ENCODE results near the gene NTN1.

NTN1 gene

DNA sequence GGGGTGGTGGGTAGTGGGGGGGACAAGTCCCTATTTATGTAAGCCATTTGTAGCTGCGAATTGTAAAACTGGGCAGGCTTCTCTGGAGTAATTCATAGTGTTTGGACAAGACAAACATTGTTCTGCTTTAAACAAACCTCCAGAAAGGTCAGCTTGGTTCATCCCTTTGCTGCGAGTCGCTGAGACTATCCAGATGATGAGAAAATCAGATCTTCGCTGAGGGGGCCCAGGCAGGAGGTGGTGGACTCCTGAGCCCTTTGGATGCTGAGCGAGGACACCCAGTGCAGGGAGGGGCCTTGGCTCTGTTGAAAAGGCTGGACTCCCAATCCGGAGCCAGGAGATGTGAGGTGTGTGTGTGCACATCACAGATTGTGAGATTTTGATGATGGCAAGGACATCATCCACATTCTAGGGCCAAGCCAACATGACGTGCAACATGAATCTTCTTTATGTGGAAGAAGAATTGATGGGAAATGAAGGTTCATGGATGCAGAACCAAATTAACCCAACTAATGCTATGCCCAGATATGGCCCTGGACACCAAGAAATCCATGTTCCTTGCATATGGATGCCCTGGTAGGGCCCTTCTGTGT, 15.0 kb upstream of the NTN1 start:
- DNase-seq, result no peak

DNA sequence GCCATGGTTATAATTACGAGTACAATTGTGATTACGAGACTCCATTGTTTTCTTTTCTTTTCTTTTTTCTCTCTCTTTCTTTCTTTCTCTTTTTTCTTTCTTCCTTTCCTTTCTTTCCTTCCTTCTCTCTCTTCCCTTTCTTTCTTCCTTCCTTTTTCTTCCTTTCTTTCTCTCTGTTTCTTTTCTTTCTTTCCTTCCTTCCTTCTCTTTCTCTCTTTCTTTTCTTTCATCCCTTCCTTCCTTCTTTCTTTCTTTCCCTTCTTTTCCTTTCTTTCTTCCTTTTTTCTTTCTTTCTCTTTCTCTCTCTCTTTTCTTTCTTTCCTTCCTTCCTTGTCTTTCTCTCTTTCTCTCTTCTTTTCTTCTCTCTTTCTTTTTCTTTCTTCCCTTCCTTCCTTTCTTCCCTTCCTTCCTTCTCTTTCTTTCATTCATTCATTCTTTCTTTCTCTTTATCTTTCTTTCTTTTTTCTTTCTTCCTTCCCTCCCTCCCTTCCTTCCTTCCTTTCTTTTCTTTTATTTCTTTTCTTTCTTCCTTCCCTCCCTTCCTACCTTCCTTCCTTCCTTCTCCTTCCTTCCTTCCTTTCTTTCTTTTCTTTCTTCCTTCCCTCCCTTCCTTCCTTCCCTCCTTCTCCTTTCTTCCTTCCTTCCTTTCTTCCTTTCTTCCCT, 14.1 kb upstream of the NTN1 start:
- DNase-seq, result no peak

DNA sequence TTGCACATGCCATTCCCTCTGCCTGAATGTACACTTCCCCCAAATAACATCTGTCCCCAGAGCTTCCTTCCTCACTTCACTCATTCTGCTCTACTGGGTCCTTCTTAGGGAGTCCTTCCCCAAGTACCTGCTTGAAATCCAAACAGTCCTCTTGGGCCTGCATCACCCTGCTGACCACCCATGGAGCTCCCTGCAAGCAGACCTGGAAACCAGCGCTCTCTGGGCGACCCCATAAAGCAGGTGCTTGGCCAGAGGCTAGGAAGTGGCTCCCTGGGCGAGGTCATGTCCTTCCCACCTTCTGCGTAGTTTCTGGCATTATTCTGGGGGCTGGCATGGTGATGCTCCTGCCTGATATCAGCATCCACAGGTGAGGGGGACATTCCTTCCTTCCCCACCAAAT, 12.2 kb upstream of the NTN1 start:
- no peak for DNase-seq

DNA sequence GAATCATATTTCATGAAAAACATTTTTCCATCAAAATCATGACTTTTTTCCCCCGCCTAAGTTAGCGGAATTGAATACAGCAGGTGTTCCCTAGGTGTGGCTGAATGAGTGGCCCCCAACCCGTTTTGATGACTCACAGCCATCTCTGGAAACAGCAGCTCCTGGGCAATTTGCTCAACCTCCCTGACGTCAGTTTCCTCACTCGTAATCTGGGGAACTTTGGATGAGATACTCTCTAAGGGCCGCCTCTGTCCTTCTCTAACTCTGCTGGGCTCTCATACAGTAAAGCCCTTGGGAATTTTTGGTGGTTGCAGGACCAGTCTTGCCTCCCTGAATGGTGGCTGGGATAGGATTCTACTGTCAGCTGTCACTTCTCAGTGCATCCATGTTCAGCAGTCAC, 11.6 kb upstream of the NTN1 start:
- no peak for DNase-seq

DNA sequence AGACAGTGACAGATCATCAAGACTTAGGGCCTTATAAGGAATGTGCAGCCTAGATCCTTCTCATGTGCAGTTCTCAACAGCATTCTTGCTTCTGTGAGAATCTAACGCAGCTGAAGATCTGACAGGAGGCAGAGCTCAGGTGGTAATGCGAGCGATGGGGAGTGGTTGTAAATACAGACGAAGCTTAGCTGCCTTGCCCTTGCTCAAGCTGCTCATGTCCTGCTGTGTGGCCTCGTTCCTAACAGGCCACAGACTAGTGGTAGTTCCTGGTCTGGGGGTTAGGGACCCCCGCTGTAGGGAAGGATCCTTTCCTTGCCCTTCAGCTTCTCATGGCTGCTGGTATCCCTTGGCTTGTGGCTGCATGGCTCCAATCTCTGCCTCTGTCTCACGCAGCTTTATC, 10.3 kb upstream of the NTN1 start:
- no peak for DNase-seq

DNA sequence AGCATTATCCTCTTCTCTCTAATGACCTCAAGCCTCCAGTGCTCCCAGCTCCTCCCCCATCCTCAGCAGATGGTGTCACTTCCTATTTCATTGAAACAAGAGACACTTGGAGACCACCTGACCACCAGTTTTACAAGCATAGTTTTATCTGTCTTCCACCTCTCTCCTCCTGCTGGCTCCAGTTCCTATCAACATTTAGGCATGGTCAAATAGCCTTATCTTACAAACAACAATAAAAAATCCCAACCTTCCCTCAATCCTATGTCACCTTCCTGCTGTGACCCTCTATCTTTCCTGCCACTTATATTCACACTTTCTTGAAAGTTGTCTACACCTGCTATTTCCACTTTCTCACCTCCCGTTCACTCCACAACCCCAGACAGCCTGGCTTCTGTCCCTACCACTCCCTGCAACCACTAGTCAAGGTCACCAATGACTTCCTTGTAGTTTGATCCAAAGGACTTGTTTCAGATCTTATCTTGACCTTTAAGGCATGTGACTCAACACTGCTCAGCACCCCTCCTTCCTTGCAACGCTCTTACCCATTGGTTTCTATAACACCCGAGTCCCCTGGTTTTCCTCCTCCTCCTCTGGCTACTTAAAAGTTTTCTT, 4.3 kb upstream of the NTN1 start:
- no peak for DNase-seq

DNA sequence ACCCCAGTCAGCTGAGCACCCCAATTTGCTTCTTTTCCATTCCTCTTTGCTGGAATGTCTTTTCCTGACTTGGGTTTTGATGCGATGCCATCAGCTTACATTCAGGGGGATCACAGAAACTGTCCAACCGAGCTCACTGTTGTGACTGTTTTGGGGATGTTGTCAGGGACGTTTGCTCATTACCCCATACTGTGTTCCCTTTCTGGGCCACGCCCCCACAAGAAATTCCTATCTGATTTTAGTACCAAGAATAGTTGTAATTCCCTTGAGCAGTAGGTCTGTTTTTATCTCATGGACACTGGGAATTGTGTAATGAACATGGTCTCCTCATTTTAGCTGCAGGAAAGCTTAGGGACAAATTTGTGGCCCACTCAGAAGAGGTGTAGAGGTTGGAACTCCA, 2.6 kb upstream of the NTN1 start:
- DNase-seq, result no peak

DNA sequence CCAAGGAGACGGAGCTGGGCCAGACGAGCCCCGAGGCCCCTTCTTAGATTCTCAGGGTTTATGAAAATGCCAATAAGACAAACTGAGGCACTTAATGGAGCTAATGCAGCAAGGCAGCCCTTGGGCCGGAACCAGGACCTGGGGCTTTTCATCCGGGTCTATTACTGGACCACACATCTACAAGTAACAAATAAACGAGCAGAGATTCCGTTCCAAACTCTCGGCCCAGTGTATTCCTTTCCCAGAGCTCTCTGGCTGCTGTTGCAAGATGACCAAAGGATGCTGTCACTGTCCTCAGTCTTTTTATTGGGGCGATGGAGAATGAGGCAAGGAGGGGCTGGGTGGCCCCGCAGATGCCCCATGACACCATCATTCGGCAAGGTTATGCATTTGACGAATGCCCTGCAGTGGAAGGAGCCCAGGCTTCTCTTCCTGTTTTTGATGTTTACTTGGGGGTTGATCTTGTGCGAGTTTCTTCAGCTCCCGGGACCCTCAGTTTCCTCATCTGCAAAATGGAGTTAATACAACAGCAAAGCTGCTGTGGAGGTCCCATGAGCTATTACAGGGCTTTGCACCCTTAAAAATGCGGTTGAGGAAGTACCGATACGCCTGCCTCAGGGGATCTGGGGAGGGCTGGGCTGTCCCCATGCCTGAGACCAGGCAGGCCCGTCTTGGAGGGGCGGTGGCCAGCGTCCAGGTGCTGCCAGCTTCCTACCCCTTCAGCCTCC, 1.1 kb upstream of the NTN1 start:
- DNase-seq, result no peak

DNA sequence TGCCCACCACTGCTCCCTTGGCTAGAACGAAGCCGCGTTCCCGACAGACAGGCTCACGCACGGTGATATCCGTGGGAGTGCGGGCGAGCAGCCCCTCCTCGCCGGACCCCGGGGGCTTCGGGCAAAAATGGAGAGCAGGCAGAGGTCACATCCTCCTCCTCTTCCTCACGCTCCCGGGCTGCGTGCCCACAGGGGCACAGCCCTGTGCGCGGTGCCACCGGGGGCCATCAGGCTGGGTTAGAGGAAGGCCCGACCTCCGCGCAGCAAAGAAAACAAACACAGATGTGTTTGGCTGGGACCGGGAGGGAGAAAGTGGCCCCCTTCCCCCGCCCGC, 519 bp upstream of the NTN1 start:
- DNase-seq, result no peak

DNA sequence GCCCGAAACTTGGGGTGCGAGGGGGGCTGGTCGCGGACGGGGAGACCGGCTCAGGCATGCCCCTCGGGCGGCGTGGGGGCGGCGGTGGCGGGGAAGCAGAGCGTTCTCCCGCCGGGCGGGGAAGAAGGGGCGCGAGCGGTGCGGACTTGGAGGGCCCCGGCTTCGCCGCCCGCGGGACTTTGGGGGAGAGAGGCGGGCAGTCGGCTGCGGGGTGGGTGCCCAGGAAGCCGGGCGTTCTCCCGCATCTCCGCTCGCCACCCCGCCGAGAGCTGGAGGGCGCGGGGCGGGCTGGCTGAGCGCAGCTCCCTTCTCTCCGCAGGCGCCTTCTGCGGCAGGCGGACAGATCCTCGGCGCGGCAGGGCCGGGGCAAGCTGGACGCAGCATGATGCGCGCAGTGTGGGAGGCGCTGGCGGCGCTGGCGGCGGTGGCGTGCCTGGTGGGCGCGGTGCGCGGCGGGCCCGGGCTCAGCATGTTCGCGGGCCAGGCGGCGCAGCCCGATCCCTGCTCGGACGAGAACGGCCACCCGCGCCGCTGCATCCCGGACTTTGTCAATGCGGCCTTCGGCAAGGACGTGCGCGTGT, 772 bp downstream of the NTN1 start:
- DNase-seq, result no peak

DNA sequence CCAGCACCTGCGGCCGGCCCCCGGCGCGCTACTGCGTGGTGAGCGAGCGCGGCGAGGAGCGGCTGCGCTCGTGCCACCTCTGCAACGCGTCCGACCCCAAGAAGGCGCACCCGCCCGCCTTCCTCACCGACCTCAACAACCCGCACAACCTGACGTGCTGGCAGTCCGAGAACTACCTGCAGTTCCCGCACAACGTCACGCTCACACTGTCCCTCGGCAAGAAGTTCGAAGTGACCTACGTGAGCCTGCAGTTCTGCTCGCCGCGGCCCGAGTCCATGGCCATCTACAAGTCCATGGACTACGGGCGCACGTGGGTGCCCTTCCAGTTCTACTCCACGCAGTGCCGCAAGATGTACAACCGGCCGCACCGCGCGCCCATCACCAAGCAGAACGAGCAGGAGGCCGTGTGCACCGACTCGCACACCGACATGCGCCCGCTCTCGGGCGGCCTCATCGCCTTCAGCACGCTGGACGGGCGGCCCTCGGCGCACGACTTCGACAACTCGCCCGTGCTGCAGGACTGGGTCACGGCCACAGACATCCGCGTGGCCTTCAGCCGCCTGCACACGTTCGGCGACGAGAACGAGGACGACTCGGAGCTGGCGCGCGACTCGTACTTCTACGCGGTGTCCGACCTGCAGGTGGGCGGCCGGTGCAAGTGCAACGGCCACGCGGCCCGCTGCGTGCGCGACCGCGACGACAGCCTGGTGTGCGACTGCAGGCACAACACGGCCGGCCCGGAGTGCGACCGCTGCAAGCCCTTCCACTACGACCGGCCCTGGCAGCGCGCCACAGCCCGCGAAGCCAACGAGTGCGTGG, 1.5 kb downstream of the NTN1 start:
- no peak for DNase-seq

DNA sequence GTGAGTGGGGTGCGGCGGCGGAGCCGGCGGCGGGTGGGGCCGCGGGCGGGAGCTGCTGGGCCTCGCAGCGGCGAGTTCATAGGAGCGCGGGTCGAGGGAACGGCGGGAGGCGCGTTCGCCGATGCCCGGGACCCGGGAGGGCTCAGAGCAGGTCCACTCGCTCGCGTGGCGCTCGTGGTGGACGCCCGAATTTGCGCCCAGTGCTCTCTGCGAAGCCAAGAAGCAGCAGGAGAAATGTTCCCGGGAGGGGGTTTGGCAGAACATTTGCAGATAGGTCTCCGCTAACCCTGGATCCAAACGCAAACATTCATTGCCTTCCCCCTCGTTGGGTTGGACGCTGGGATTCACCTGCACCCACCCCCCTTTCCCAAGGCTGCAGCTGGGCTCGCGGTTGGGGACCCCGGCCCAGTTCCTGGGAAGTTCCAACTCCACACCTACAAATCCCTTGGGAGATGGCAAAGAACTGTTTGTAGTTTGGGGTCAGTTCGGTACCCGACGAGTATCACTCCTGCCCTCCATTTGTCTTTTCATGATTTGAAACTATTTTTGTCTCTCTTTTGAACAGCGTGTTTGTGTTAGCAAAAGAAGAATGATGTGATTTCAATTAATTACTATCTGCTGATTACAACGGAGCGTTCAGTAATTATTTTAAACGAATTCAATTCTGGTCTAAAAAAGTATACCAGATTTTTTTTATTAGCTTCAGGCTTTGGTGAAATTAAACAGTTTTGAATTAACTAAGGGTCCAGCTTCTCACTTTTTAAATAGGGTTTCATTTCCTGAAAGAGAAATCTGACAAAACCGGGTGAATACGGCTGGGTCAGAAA, 2.3 kb downstream of the NTN1 start:
- no peak for DNase-seq

DNA sequence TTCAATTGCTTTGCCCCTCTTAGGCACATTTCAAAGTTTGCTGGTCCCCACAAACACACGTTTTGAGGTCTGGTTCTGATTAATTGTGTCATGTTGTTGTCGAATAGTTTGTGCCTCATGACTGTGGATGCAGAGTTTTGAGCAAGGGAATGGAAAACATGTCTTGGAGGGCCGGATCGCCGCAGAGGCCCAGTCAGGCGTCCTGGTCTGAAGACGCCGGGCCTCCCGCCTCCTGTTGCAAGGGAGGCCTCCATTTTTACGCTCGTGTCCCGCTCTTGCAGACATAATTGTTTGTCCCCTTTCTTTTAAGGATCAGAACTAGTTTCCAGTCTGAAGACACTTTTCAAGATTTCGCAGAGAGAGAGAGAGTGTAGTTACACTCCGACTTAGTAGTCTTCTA, 3.2 kb downstream of the NTN1 start:
- DNase-seq, result no peak

DNA sequence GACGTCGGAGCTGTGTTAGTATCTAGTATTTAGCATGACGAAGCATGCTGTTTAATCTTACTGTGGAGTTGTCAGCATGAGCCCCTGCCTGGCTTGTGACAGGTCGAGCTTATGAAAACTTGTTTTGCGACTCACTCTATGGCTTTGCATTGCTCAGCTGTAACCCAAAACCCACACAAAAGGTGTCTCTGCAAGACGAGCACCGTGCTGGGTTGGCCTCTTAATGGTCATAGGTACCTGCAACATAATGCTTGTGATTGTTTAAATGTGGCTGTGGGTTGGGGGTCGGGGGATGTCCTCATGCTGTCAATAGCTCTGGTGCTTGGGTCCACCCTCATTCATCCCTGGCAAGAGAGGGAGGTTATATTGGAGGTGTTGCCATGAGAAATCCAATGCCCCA, 5.4 kb downstream of the NTN1 start:
- DNase-seq, result no peak

DNA sequence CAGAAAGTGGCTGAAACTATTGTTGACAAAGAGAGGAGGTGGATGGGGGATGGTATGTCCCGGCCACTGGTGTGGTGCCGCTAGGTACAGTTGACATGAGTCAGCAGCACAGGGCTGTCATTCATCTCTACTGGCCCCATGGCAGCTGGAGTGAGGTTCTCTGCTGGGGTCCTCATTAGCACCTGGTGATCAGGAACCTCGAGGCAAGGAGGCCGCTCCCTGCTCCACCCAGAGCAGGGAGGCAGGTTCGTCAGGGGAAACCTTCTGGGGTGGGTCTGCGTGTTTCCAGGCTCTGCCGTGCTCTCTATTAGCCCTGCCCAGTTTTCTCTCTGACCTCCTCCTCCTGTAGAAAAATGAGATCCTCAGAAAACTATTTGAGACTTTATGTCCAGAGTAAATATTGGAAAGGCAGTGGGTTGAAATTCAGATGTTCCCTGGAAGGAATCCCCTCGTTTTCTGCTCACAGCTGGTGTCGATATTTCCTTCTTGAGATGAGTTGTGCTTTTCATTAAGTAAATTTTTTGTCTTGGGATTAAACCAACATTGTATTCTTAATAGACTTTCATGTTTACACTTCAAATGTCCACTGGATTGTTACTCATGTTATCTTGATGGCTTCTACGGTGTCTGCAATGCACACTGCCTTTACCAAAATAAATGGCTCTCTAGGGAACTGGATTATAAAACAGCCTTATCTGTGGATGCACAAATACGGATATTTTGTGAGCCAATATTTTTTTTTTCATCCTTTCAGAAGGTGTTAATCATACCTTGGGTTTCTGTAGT, 7.1 kb downstream of the NTN1 start:
- DNase-seq, result no peak

DNA sequence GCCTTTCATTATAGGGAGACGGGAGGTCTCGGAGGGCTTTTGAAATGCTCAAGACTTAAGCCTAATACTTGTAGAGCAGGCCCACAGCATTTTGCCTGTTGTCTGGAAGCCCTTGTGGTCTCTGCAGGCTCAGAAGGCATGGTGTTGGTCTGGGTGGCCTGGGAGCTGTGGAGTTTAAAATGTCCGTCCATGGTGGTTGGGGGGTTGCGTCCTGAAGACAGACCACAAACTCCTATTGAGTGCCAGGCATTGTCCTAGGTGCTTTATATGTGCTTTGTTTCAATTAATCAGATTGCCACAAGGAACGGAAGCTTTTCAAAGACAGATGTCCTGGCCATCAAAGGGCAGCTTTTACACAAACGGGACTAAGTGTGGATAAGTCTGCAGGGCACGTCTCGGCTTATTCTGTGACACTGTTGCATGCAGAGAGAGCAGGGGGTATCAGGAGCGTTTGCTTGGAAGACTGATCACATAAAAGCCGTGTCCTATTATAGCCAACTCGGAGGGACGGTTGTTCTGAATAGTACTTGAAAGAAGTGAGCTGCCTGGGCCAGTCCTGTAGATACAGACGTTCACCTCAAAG, 7.8 kb downstream of the NTN1 start:
- DNase-seq, result no peak

DNA sequence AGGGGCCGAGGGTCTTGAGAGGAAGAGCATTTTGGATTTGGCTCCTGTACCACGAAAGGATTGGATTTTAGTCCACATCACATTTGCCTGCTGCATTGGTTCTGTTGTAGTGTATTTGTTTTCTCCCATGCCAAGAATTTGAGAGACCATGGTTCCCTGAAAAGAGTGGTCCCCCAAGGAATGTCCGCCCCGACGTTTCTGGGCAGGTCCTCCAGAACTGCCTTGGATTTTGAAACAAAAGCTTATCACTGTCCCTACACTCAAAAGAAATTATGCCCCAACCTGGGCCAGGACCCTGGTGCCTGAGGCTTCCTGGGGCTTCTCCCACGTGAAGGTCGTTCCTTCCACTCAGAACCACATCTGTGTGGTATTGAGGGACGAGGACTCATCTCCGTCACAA, 10.8 kb downstream of the NTN1 start:
- no peak for DNase-seq

DNA sequence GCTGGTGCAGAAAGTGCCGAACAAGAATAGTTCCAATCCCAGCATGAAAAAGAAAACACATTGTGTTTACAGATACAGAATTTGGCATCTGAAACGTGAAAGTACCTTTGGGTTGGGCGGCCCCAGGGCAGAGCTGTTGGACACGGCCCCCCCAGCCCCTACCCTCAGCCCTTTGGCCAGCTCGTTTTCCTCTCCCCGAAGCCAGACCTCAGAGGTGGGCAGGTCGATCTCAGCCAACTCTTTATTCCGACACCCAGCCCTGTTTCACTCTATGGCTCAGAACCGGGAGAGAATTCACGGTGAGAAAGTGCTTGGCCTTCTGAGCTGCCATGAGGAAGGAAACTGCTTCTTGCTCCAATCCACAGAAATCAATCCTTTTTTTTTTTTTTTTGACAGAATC, 11.3 kb downstream of the NTN1 start:
- no peak for DNase-seq

DNA sequence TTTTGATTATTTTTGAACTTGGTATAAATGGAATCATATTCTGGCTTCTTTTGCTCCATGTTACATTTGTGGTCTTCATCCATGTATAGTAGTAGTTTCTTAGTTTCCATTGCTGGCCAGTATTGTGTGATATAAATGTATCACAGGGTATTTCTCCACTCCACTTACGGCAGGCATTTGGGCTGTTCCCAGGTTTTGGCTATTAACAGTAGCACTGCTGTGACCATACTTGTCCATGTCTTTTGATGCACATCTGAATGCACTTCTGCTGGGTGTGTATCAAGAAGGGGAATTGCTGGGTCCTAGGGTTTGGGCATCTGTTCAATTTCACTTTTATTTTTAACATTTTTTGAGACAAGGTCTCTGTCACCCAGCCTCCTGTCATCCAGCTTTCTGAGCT, 13.9 kb downstream of the NTN1 start:
- DNase-seq, result no peak

DNA sequence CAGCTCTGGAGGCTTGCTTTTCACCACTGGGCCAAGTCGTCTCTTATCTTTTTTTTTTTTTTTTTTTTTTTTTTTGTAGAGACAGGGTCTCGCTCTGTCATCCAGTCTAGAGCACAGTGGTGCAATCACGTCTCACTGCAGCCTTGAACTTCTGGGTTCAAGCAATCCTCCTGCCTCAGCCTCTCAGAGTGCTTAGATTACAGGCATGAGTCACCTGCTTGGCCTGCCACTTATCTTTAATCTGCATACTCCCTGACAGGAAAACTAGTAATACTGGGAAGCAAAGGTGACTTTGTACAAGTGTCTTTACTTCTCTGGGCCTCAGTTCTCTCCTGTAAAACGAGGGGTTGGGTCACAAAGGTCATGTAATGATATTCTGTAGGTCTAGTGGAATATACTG, 15.0 kb downstream of the NTN1 start:
- no peak for DNase-seq

DNA sequence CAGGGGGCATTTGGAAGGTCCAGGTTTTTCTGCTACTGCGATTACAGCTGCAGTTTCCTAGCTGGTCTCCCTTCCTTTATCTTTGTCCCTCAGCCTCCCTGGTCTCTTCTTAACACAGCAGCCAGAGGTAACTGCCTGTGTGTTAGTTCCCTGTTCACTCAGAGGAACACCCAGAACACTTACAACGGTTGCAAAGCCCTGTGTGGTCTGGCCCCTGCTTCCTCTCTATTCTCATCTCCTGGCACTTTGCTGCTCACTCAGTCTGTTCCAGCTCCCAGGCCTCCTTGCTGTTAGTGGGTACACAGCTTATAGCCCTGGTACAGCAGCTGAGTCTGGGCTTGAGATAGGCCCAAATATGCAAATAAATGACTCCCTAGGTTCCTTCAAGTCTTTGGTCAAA, 16.4 kb downstream of the NTN1 start:
- DNase-seq, result no peak

Measured in CD4-positive, alpha-beta T cell treated with Interleukin-4 for 1 hour (primary cell).